ENCODE results near the gene QARS1. TPM values are rescaled to one million over a fixed set of nuclear protein-coding genes. Genes with fewer than 3 reads are reported as not detected.

QARS1 gene
- 241 and 326 TPM in 2 replicates for total RNA-seq (2014; rRNA removed; shearing (Covaris generic); ENCODE audit: low replicate concordance)

DNA sequence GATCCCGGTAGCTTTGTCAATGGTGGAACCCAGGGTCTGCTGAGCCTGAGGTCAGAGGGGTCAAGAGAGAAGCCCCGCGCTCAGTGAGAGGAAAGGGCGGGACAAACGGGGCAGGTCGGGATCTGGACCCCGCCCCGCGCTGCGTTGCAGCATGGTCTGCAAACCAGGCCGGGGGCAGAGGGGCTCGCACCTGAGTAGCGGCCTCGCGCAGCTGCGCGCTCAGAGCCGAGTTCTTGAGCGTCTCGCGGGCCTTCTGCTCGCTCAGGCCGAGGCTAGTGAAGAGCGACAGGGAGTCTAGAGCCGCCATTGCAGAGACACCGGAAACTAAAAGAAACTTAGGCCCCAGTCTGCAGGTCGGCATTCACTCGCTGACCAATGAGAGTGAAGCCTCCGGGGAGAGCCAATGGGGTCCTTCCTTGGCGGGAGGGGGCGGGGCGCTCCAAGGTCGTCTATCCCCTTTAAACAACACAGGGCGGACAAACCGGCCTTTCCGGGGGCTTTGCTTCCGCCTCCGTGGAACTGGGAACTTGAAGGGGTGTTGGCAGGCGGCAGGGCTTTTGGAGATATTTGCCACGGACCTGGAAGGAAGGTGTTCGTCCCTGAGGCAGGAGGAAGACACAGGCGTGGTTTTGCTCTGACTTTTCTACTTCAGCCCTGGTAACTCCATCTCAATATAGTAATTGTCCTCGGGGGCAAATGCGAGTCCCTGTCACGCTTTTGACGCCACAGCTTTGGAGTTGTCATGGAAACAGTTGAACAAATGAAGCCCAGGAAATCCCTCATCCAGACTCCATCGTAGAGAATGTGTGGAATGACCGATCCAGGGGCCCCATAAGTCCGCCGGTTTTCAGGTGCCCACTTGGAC is at the start of gene QARS1:
QARS1 (minus strand) TSS at position 331 of the 865 bp plus-strand sequence; CDS start at position 307, 24 bp downstream.
- peak; percentile 87 for DNase-seq (ENCODE audit: low read depth)

GRCh38 chr3:49153349-49153912 is 48.9 kb upstream of the QARS1 start:
- DNase-seq (ENCODE audit: low read depth), result no peak

More for the DNA sequence above, at the start of gene QARS1:
- in situ Hi-C loops (cut with HindIII; ENCODE audit: low pct_unique_long_range_greater_than_20kb, low sequenced_read_pairs), result no loop called here

DNA sequence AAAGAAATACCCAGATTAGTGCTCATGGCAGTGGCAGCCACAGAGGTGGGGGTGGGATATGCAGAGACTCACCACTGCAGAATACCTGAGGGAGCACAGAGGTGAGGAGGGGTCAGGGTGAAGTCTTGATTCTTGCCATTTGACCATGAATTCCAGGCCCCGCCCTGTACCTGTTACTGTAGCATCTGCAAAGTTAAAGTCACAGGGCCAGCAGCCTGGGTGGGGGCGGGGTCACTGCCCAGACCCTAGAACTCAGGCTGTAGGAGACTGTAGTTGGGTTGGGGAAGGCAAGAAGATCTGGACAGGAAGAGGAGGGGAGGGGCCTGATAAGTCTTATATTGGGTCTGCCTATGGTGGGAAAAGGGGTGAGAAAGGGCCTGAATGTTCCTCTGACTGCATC is 47.1 kb upstream of the QARS1 start:
- in situ Hi-C loops (cut with HindIII; ENCODE audit: low pct_unique_long_range_greater_than_20kb, low sequenced_read_pairs), result no loop called here
- DNase-seq (ENCODE audit: low read depth), result no peak

More at GRCh38 chr3:49153349-49153912, 48.9 kb upstream of the QARS1 start:
- in situ Hi-C loops (cut with HindIII; ENCODE audit: low pct_unique_long_range_greater_than_20kb, low sequenced_read_pairs), result no loop called here

GRCh38 chr3:49148159-49148558 is 43.6 kb upstream of the QARS1 start:
- in situ Hi-C loops (cut with HindIII; ENCODE audit: low pct_unique_long_range_greater_than_20kb, low sequenced_read_pairs), result no loop called here
- no peak for DNase-seq (ENCODE audit: low read depth)

- in situ Hi-C loops (cut with HindIII; ENCODE audit: low pct_unique_long_range_greater_than_20kb, low sequenced_read_pairs), result no loop called here
Observed at GRCh38 chr3:49140080-49140479, 35.5 kb upstream of the QARS1 start.

GRCh38 chr3:49135499-49135898 is 30.9 kb upstream of the QARS1 start:
- no peak for DNase-seq (ENCODE audit: low read depth)
- in situ Hi-C loops (cut with HindIII; ENCODE audit: low pct_unique_long_range_greater_than_20kb, low sequenced_read_pairs), result no loop called here

More at GRCh38 chr3:49140080-49140479, 35.5 kb upstream of the QARS1 start:
- no peak for DNase-seq (ENCODE audit: low read depth)

DNA sequence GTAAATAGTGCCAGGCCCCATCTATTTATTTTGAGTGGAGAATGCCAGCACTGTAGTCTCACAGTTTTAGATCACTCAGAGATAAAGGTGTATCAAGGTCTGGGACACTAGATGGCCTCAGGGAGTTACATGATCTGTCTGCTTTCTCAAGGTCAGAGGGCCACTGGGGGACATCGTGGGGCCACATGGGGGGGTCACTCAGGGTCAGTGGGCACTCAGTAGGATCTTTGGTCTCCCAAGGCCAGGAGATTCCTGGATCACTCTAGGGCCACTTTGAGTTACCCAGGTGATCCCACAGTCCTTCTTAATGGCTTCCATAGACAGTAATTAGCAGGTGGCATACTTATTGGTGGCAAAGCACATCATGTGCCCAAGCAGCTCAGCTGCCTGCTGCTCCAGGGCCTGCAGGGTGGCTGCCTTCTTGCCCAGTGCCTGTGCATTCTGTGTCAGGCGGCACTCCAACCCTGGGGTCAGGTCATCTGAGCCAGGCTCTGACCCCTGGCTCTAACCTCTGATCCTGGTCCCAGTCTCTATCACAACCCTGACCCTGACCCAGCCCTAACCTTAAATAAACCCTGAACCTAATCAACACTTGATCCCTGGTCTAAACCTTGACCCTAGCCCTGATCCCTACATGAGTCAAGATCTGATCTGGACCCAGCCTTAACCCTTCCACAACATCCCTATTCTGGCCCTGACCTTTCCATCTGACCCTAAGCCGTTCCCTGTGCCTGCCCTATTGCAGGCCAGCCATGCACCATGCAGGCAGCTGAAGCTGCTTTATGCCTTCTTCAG is 30.1 kb upstream of the QARS1 start:
- in situ Hi-C loops (cut with HindIII; ENCODE audit: low pct_unique_long_range_greater_than_20kb, low sequenced_read_pairs), result no loop called here
- peak; percentile 9 for DNase-seq (ENCODE audit: low read depth)

DNA sequence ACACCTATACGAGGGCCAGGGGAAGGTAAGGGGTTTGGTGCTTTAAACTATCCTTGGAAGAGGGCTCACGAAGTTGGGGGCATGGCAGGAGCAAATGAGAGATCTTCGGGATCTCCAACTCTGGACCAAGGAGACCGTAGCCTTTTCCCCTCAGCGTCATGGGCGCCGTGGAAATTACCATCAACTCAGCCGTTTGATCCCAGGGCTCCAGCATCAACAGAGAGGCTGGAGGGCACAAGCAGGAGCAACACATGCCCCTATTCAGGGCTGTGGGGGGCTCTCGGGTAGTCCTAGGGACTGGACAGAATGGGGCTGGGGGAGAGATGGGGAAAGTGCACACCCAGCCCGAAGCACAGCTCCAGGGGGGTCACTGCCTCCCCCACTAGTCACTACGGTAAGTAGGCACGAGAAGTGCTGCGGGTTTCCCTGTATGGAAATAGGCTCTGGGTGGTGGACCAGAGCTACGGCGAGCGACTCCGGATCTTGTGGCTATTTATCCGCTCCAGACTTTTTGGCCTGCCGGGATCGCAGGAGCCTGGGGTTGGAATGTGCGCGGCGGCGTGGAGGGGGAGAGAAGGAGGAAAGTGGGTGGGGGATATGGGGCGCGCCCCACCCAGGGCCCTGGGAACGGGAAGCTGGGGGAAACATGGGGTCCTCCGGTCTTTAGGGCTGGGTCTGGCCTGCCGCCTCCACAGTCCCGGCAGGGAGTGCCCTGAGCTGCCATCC is 28.8 kb upstream of the QARS1 start:
- peak; percentile 80 for DNase-seq (ENCODE audit: low read depth)
- in situ Hi-C loops (cut with HindIII; ENCODE audit: low pct_unique_long_range_greater_than_20kb, low sequenced_read_pairs), result no loop called here

DNA sequence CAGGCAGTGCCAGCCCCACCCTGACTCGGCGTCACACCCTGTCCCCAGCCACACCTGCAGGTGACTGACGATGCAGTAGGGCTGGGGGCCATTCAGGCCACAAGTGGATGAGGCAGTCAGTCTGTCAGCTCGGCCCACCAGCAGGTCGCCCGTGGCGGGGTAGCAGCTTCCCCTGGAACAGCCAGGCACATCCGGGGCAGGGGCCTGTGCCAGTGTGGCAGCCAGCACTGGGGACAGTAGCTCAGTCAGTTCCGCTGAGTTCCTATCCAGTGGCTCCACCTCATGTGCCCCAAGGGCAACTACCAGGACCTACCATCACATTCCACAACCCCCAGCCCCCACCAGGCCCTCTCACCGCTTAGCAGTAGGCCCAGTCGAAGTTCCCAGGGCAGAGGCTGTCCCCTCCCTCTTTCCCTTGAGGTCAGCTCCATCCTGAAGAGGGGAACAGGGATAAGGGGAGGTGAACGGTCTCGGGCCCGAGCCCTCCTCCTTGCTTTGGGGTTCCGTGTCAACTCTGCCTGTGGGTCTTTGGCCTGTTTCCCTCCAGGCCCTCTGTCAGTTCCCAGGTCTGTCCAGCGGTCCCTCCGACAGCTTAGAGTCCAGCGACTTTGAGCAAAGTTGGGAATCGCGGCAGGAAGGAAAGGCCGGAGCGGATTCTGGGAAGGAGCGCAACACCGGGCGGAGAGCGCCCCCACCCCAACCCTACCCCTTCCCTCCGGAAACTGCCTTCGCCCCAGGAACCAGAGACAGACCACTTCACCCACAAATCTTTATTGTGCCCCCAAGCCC is 28.1 kb upstream of the QARS1 start, which contains the start of gene LAMB2:
LAMB2 (minus strand) TSS at position 614 of the 789 bp plus-strand sequence; CDS start at position 431, 183 bp downstream.
- in situ Hi-C loops (cut with HindIII; ENCODE audit: low pct_unique_long_range_greater_than_20kb, low sequenced_read_pairs), result no loop called here
- peak; percentile 74 for DNase-seq (ENCODE audit: low read depth)

- DNase-seq (ENCODE audit: low read depth), result no peak
- in situ Hi-C loops (cut with HindIII; ENCODE audit: low pct_unique_long_range_greater_than_20kb, low sequenced_read_pairs), result no loop called here
Observed at GRCh38 chr3:49132073-49132436, 27.5 kb upstream of the QARS1 start.

- DNase-seq (ENCODE audit: low read depth), result no peak
- in situ Hi-C loops (cut with HindIII; ENCODE audit: low pct_unique_long_range_greater_than_20kb, low sequenced_read_pairs), result no loop called here
Observed at GRCh38 chr3:49131576-49131975, 27.0 kb upstream of the QARS1 start.

GRCh38 chr3:49131040-49131439 is 26.5 kb upstream of the QARS1 start:
- no peak for DNase-seq (ENCODE audit: low read depth)
- in situ Hi-C loops (cut with HindIII; ENCODE audit: low pct_unique_long_range_greater_than_20kb, low sequenced_read_pairs), result no loop called here

- DNase-seq (ENCODE audit: low read depth), result no peak
- in situ Hi-C loops (cut with HindIII; ENCODE audit: low pct_unique_long_range_greater_than_20kb, low sequenced_read_pairs), result no loop called here
Observed at GRCh38 chr3:49124991-49125670, 20.6 kb upstream of the QARS1 start.

GRCh38 chr3:49124203-49124602 is 19.6 kb upstream of the QARS1 start:
- in situ Hi-C loops (cut with HindIII; ENCODE audit: low pct_unique_long_range_greater_than_20kb, low sequenced_read_pairs), result no loop called here
- DNase-seq (ENCODE audit: low read depth), result no peak

GRCh38 chr3:49123687-49124086 is 19.1 kb upstream of the QARS1 start:
- in situ Hi-C loops (cut with HindIII; ENCODE audit: low pct_unique_long_range_greater_than_20kb, low sequenced_read_pairs), result no loop called here
- no peak for DNase-seq (ENCODE audit: low read depth)

- no peak for DNase-seq (ENCODE audit: low read depth)
- in situ Hi-C loops (cut with HindIII; ENCODE audit: low pct_unique_long_range_greater_than_20kb, low sequenced_read_pairs), result no loop called here
Observed at GRCh38 chr3:49122886-49123545, 18.5 kb upstream of the QARS1 start.

Data from Caki2 (cell line).